Nephron (organoid): ENCODE measurements around the gene ZNF17.

Experiments
- H3K27ac Mint-ChIP-seq, 3 experiments: 2 replicates each; pipeline ENCODE4 v1.8.0; 2020; ENCODE audit warnings: mixed read lengths in 3 of 3, mild to moderate bottlenecking in 2 of 3, moderate library complexity in 1 of 3
- H3K27me3 Mint-ChIP-seq: 2 replicates; pipeline ENCODE4 v1.8.0; 2021; ENCODE audit warnings: low read depth, mild to moderate bottlenecking, moderate library complexity, mixed read lengths
- H3K36me3 Mint-ChIP-seq: 2 replicates; pipeline ENCODE4 v1.8.0; 2020; ENCODE audit warnings: low read depth, mixed read lengths
- H3K4me1 Mint-ChIP-seq: 2 replicates; pipeline ENCODE4 v1.8.0; 2020; ENCODE audit warnings: mixed read lengths
- H3K4me3 Mint-ChIP-seq, 3 experiments: 2 replicates each; pipeline ENCODE4 v1.8.0; 2020; ENCODE audit warnings: mild to moderate bottlenecking in 3 of 3, mixed read lengths in 3 of 3, moderate library complexity in 2 of 3
- H3K9me3 Mint-ChIP-seq: 2 replicates; pipeline ENCODE4 v1.8.0; 2020; ENCODE audit warnings: mixed read lengths
- TF ChIP-seq, protein P1 (sequence below), 3 experiments: fragments of 200-600 bp; sonication (generic); IDR thresholded peaks; one replicate each; pipeline ENCODE4 v1.5.0; 2021; ENCODE audit warnings: antibody characterized with exemption in 3 of 3; ENCODE audit not compliant: unreplicated experiment in 3 of 3

The ZNF17 gene

DNA sequence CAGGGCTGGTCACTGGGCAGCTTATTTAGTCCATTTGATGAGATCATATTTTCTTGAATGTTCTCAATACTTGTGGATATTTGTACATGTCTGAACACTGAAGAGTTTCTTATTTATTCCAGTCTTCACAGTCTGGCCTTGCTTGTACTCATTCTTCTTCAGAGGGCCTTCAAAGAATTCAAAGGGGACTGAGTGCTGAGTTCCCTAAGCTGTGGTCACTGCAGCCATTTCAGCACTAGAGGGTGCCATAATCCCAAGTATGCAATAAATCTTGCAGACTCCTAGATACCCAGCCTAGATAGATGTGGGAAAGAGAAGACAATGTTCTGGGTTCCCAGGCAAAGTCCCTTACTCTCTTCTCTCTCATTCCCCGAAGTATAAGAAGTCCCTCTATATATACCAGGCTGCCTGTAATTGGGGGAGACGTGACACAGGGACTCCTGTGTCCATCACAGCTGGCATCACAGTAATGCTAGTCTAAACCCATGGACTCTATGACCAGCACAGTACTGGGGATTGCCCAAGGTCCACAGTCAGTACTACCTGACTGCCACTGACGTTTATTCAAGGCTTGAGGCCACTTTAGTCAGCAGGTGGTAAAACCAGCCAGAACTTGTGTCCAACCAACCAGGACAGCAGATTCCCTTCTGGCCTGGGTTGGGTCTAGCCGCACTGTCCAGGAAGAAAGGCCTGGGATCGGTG, 54.9 kb downstream of the ZNF17 start:
- peaks cover 85% of the 10 kb centered on the region for H3K36me3 Mint-ChIP-seq
- H3K27me3 Mint-ChIP-seq, result no peaks in the 10 kb centered on the region
- TF ChIP-seq, protein P1, sequence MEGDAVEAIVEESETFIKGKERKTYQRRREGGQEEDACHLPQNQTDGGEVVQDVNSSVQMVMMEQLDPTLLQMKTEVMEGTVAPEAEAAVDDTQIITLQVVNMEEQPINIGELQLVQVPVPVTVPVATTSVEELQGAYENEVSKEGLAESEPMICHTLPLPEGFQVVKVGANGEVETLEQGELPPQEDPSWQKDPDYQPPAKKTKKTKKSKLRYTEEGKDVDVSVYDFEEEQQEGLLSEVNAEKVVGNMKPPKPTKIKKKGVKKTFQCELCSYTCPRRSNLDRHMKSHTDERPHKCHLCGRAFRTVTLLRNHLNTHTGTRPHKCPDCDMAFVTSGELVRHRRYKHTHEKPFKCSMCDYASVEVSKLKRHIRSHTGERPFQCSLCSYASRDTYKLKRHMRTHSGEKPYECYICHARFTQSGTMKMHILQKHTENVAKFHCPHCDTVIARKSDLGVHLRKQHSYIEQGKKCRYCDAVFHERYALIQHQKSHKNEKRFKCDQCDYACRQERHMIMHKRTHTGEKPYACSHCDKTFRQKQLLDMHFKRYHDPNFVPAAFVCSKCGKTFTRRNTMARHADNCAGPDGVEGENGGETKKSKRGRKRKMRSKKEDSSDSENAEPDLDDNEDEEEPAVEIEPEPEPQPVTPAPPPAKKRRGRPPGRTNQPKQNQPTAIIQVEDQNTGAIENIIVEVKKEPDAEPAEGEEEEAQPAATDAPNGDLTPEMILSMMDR (IDR thresholded peaks at IDR 0.05; ENCODE audit: unreplicated experiment in 3 of 3), result no peak
- peaks cover 76% of the 10 kb centered on the region for H3K9me3 Mint-ChIP-seq
- H3K4me1 Mint-ChIP-seq, result no peaks in the 10 kb centered on the region
- H3K27ac Mint-ChIP-seq, result no peak overlapping the region
- no peak overlapping the region for H3K4me3 Mint-ChIP-seq

DNA sequence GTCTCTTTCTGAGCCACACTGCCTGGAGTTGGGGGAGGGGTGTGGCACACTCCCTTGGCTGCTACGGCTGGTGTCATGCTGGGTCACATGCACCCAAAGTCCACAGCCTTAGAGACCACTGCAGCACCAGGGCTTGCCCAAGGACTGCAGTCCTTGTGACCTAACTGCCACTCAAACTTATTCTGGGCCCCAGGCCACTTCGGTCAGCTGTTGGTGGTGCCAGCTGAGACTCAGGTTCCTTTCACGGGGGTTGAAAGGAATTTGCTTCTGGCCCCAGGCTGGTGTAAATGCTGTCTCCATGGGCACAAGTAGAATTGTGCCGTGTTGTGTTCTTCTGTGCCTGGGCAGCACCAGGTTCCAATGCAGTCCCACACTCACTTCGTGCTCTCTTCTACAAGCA, 55.5 kb downstream of the ZNF17 start:
- TF ChIP-seq, protein P1 (IDR thresholded peaks at IDR 0.05; ENCODE audit: unreplicated experiment in 3 of 3), result no peak
- Mint-ChIP-seq H3K4me1 (no peaks in the 10 kb centered on the region), H3K27me3 (no peaks in the 10 kb centered on the region), H3K36me3 (peaks cover 85% of the 10 kb centered on the region), H3K27ac (no peak overlapping the region), H3K9me3 (peaks cover 76% of the 10 kb centered on the region), H3K4me3 (no peak overlapping the region)
